Suppressor macrophage (primary cell): ENCODE measurements around the gene ARL9.
A peak's percentile ranks its signal among the peaks of the same experiment; 100 is the strongest.

Experiments
- DNase-seq, 4 experiments: peaks; one replicate each; pipeline ENCODE4 v3.0.0-alpha.2; 2020 to 2022
- total RNA-seq, 17 experiments: gene quantifications; one replicate each; lab custom pipeline; 2026; ENCODE audit warnings: mixed read lengths in 6 of 17, inconsistent platforms in 3 of 17; lab: John Stamatoyannopoulos, UW

ARL9 gene, protein sequence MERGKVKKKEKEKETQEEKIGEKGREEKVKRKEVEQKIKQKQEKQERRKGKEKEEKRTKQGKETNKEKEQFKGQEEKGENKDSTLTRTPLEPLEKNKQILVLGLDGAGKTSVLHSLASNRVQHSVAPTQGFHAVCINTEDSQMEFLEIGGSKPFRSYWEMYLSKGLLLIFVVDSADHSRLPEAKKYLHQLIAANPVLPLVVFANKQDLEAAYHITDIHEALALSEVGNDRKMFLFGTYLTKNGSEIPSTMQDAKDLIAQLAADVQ
- total RNA-seq = 0 to 1.3 (median 0.05) reads per million in 17 experiments

GRCh38 chr4:56505269-56506130 is at the start of gene ARL9:
TSS of gene ARL9 (plus strand) at chr4:56505791. CDS start at chr4:56505863, 72 bp downstream.
- peak; percentile 41 to 67 (median 53) for DNase-seq

- DNase-seq = no peak
Measured at GRCh38 chr4:56460085-56460484, 45.5 kb upstream of the ARL9 start.

- DNase-seq = no peak
Measured at GRCh38 chr4:56462157-56462556, 43.4 kb upstream of the ARL9 start.

DNA sequence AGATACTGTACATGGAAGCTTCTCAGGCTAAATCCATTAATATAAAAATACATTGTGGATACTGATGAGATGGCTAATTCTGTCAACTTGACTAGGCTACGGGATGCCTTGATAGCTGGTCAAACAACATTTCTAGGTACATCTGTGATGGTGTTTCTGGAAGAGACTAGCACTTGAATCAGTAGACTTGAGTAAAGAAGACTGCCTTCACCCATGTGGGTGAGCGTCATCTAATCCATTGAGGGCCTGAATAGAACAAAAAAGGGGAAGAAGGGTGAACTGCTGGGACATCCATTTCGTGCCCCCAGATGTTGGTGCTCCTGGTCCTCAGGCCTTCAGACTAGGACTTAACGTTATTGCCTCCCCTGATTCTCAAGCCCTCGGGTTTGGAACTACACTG is 41.9 kb upstream of the ARL9 start:
- no peak for DNase-seq

DNA sequence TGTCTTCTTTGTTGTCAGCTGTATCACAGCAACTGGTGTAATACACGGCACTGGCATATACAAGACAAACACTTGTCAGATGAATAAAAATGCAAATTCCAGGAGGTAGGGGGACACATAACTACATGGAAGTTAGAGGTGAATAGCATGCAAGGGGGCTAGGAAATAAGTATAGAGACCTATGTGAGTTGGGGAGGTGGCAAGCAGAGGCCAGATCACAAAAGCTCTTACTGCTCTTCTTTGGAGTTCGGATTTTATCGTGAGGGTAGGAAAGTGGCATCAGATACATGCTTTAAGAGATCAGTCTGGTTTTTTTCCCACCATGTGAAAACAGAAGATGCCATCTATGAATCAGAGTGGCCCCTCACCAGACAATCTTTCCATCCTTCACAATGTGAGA is 41.0 kb upstream of the ARL9 start:
- no peak for DNase-seq

GRCh38 chr4:56465599-56466295 is 39.8 kb upstream of the ARL9 start:
- DNase-seq = no peak

- DNase-seq = peak; percentile 10 to 63 (median 29)
Measured at GRCh38 chr4:56466296-56466761, 39.3 kb upstream of the ARL9 start.

GRCh38 chr4:56466910-56467283 is 38.7 kb upstream of the ARL9 start:
- peak in 2 of 4 experiments; percentile 1 to 6 for DNase-seq

DNA sequence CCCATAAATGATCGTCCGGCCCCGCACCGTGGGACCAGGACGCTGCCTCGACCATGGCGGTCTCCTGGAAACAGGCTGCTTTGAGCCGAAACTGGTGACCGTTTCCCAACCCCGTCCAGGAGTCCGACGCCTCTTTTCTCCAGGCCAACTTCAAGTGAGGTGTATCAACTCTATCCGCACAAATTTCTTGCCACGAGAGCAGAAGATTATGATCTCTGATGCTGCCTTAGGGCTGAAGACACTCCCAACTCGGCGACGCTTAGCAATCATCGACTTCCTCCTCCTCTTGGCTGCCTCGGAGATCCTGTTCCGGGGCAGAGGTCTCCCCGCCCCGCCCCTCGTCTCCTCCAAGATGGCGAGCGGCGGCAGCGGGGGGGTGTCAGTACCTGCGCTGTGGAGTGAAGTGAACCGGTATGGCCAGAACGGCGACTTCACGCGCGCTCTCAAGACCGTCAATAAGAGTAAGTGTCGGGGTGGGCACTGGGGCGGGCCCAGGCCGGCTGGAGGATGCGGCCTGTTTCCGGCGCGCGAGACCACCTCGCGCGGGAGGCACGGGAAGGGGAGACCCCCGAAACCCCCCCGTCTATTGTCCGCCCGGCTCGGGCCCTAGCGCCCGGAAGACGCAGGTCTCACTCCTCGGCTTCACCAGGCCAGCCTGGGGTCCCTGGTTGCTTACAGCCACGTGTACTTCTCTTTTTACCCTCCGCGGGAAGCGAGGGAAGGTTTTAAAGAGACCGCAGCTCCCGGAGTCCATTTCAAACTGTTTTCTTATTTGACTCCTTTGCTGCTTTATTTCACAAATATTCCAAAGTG is 38.1 kb upstream of the ARL9 start, which contains the start of gene SRP72:
Gene SRP72, plus strand, starts transcription at position 334 of the 813 bp plus-strand sequence. Its CDS starts 19 bp downstream, at position 353.
- peak; percentile 88 to 93 (median 92) for DNase-seq

DNA sequence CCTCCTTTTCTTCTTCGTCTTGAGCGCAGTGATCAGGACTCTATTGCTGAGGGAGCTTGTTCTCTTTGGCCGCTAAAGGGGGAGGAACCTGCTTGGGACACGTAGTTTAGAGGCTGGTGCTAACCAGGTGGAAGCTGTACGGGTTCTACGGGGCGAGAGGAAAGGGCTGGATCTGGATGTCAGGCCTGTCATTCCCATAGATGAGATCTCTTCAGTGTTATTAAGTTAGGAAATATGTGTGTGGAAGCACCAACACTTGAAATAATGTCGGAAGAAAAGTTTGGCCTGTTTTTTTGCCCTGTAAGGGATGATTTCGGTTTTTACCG is 37.5 kb upstream of the ARL9 start:
- no peak for DNase-seq

DNA sequence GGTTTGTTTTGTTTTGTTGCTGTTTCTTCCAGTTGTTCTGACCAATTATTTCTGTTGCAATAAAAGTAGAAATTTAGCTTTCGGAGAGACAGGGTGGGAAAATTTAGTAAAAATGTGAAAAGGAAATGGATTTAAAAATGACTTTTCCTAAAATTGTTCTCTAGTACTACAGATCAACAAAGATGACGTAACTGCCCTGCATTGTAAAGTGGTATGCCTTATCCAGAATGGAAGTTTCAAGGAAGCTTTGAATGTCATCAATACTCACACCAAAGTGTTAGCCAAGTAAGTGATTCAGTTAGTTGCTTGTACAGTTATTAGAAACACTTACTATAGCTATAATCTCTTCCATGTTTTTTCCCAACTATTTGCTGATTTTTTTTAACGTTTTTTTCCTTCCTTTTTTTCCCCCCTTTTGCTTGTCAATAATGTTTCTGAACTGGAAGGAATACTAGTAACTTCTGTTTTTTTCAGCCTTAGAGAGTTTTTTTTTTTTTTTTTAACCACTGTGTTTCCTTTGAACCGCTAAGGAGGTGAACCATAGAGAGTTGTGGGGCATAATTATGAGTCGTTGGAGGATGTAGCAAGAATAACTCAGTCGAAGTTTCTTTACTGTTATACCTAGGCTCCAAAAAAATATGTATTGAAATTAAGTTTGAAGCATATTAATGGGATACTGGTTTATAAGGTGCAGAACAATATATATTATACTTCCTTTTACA is 35.9 kb upstream of the ARL9 start:
- peak in 1 of 4 experiments; percentile 4 for DNase-seq

DNA sequence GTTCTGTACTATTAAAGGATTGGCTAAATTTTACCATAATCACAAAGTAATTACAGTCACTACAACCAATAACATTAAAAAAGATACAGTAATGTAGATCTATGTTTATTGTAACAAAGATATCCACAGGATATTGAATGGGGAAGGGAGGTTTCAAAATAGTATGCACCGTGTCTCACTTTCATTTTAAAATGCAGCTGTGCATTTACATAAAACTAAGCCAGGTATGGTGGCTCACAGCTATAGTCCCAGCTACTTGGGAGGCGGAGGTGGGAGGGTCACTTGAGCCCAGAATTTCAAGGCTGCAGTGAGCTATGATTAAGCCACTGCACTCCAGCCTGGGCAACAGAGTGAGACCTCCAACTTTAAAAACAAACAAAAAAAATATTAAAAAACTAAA is 29.7 kb upstream of the ARL9 start:
- no peak for DNase-seq

DNA sequence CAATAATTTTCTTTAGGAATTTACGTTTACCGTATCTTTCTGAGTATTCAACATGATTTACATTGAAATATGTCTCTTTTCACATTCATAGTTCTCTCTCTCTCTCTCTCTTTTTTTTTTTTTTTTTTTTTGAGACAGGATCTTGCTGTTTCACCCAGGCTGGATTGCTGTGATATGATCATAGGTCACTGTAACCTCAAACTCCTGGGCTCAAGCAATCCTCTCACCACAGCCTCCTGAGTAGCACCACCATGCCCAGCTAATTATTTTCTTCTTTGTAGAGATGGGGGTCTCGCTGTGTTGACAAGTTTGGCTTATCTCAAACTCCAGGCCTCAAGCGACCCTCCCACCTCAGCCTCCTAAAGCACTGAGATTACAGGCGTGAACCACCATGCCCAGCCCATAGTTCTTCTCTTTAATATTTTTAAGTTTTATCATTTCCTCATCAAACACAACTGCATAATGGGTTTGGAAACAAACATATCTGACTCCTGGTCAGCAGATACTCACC is 28.3 kb upstream of the ARL9 start:
- no peak for DNase-seq

DNA sequence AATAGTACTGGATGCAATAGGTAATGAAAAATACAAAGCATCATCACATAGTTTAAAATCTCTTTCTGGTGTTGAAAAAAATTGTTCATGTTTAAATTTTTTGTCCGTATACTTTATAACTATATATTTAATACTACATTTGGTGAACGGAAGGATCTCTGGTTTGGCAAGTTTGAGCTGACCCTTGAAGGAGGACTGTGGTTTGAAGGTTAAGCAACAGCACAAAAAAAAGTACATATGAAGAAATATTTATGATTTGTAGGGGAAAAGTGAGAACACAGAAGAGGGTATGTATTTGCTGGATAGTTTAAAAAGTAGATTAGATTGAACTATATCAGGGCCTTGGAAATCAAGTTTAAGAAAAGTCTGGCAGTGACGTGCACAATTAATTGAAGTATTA is 24.9 kb upstream of the ARL9 start:
- no peak for DNase-seq

- DNase-seq = no peak
Measured at GRCh38 chr4:56496241-56496640, 9.3 kb upstream of the ARL9 start.

GRCh38 chr4:56511098-56511497 is 5.5 kb downstream of the ARL9 start:
- no peak for DNase-seq

GRCh38 chr4:56512166-56512565 is 6.6 kb downstream of the ARL9 start:
- no peak for DNase-seq

GRCh38 chr4:56513517-56513916 is 7.9 kb downstream of the ARL9 start:
- no peak for DNase-seq

- DNase-seq = peak; percentile 71 to 86 (median 74)
Measured at GRCh38 chr4:56530269-56531148, 24.9 kb downstream of the ARL9 start.

DNA sequence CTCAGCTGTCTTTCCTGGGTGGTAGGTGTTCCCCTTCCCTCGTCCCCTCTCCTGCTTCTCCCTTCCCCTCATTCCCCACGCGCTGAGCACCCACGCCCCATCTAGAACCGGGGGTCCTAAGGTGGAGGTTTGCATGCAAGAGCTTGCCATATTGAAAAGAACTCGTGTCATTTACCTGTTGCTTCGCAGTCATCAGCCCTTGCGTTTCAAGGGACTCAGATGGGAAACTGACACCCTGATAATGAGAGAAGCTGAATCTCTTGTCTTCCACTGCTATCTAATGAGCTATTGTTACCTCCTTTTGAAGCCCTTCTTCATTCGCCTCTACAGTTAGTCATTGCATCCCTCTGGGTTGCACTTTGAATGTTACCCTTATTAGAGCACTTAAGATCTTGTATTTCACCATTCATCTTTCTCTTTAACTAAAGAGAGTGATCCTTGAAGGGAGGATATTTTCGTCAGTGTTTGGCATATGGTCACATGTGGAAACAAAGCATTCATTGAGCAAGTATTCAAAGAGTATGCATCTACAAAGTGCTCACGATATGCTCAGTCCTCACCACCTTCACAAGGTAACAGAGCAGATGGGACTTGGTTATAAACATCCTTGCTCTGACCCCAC is 25.7 kb downstream of the ARL9 start:
- no peak for DNase-seq
